OCI-LY1 (cell line): ENCODE data around the gene NFIL3.
A peak's percentile ranks its signal among the peaks of the same experiment; 100 is the strongest.

ENCODE experiments used
- EZH2 ChIP-seq: fragments of 200-600 bp; sonication (generic), shearing (Covaris generic); IDR thresholded peaks from 2 replicates; pipeline ENCODE4 v1.8.0; 2017; ENCODE audit warnings: borderline replicate concordance, mixed run types, mild to moderate bottlenecking, antibody characterized with exemption, low read length, moderate library complexity, mixed read lengths
- TF ChIP-seq, protein P1 (sequence below): fragments of 200-600 bp; sonication (generic), shearing (Covaris generic); IDR thresholded peaks from 2 replicates; pipeline ENCODE4 v1.5.1; 2017; ENCODE audit warnings: mild to moderate bottlenecking, antibody characterized with exemption, low read length, moderate library complexity, mixed read lengths

DNA sequence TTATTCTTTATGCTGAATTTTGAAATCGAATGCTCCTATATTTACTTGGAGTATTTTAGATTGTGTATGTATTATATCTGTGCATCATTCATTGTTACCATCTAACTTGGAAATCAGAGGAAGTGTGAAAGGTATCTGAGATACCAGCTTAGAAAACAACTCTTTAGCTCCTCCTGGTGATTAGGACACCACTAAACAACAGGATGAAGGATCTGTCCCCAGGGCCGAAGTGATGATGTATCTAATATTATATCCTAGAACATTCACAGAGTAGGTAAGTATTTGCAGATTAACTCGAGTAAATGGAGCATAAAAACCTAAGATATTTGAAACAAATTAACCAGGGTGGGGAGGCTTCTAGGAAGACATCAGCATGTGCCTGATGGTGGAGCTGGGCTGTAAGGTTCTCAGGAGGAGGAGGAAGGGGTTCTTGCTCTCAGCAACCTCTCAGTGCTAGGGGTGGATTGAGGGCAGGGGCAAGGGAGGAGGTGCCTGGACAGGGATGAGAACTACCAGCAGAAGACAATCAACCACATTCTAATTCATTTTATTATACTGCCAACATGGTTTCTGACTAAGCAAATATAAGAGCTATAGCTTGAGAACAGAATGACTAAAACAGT is 2.6 kb upstream of the NFIL3 start:
- TF ChIP-seq, protein P1, sequence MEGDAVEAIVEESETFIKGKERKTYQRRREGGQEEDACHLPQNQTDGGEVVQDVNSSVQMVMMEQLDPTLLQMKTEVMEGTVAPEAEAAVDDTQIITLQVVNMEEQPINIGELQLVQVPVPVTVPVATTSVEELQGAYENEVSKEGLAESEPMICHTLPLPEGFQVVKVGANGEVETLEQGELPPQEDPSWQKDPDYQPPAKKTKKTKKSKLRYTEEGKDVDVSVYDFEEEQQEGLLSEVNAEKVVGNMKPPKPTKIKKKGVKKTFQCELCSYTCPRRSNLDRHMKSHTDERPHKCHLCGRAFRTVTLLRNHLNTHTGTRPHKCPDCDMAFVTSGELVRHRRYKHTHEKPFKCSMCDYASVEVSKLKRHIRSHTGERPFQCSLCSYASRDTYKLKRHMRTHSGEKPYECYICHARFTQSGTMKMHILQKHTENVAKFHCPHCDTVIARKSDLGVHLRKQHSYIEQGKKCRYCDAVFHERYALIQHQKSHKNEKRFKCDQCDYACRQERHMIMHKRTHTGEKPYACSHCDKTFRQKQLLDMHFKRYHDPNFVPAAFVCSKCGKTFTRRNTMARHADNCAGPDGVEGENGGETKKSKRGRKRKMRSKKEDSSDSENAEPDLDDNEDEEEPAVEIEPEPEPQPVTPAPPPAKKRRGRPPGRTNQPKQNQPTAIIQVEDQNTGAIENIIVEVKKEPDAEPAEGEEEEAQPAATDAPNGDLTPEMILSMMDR: peak; percentile 72
- TF ChIP-seq EZH2: no peak
